Measurements from ENCODE around the gene TMEM247. TPM values are rescaled to one million over a fixed set of nuclear protein-coding genes. Genes with fewer than 3 reads are reported as not detected.

Gene TMEM247
- total RNA-seq, 1 experiment from 2014 or later = not detected

- POLR2A ChIA-PET = no interaction called here
- H3K27ac Mint-ChIP-seq = no peak overlapping the region
Observed at GRCh38 chr2:46530639-46531038, 51.3 kb downstream of the TMEM247 start.

GRCh38 chr2:46531863-46532262, 52.5 kb downstream of the TMEM247 start:
- Mint-ChIP-seq H3K4me3 (no peak overlapping the region), H3K4me1 (peaks cover 7% of the 10 kb centered on the region; the same call in 1 of the 2 replicates), H3K36me3 (no peaks in the 10 kb centered on the region), H3K9me3 (no peaks in the 10 kb centered on the region), H3K27me3 (ENCODE audit: low read depth) (no peaks in the 10 kb centered on the region), H3K27ac (no peak overlapping the region)
- DNase-seq (ENCODE audit: low spot score) = no peak
- no peak for ATAC-seq
- POLR2A ChIA-PET = no interaction called here
- CTCF ChIA-PET = no interaction called here
- no peak for TF ChIP-seq TEAD4 (CRISPR knock-in tag; IDR thresholded peaks at IDR 0.05)
- TF ChIP-seq NR3C1 (CRISPR knock-in tag; conservative IDR thresholded peaks at IDR 0.05; ENCODE audit: low read depth) = no peak
- no peak for TF ChIP-seq RORB (CRISPR knock-in tag; IDR thresholded peaks at IDR 0.05)
- no peak for TF ChIP-seq FOXP4 (CRISPR knock-in tag; IDR thresholded peaks at IDR 0.05)
- no peak for TF ChIP-seq PRDM15 (CRISPR knock-in tag; IDR thresholded peaks at IDR 0.05)
- no peak for TF ChIP-seq CREB1 (CRISPR knock-in tag; IDR thresholded peaks at IDR 0.05)

More at GRCh38 chr2:46530639-46531038, 51.3 kb downstream of the TMEM247 start:
- Mint-ChIP-seq H3K27me3 (ENCODE audit: low read depth) (no peaks in the 10 kb centered on the region), H3K36me3 (no peaks in the 10 kb centered on the region), H3K9me3 (no peaks in the 10 kb centered on the region), H3K4me1 (peaks cover 7% of the 10 kb centered on the region; the same call in 1 of the 2 replicates), H3K4me3 (no peak overlapping the region)
- TF ChIP-seq, protein P1, sequence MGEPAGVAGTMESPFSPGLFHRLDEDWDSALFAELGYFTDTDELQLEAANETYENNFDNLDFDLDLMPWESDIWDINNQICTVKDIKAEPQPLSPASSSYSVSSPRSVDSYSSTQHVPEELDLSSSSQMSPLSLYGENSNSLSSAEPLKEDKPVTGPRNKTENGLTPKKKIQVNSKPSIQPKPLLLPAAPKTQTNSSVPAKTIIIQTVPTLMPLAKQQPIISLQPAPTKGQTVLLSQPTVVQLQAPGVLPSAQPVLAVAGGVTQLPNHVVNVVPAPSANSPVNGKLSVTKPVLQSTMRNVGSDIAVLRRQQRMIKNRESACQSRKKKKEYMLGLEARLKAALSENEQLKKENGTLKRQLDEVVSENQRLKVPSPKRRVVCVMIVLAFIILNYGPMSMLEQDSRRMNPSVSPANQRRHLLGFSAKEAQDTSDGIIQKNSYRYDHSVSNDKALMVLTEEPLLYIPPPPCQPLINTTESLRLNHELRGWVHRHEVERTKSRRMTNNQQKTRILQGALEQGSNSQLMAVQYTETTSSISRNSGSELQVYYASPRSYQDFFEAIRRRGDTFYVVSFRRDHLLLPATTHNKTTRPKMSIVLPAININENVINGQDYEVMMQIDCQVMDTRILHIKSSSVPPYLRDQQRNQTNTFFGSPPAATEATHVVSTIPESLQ (CRISPR knock-in tag; IDR thresholded peaks at IDR 0.05) = no peak
- TF ChIP-seq, protein P2, sequence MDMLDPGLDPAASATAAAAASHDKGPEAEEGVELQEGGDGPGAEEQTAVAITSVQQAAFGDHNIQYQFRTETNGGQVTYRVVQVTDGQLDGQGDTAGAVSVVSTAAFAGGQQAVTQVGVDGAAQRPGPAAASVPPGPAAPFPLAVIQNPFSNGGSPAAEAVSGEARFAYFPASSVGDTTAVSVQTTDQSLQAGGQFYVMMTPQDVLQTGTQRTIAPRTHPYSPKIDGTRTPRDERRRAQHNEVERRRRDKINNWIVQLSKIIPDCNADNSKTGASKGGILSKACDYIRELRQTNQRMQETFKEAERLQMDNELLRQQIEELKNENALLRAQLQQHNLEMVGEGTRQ (CRISPR knock-in tag; IDR thresholded peaks at IDR 0.05) = no peak
- TF ChIP-seq ZNF232 (CRISPR knock-in tag; IDR thresholded peaks at IDR 0.05) (no peak), ATF1 (CRISPR knock-in tag; IDR thresholded peaks at IDR 0.05) (no peak), CREM (CRISPR knock-in tag; IDR thresholded peaks at IDR 0.05) (no peak), CREB1 (CRISPR knock-in tag; IDR thresholded peaks at IDR 0.05) (no peak), HMGA2 (CRISPR knock-in tag; IDR thresholded peaks at IDR 0.05) (no peak), USF1 (CRISPR knock-in tag; IDR thresholded peaks at IDR 0.05) (no peak), FOXJ3 (CRISPR knock-in tag; IDR thresholded peaks at IDR 0.05; ENCODE audit: borderline replicate concordance) (no peak), KAT7 (CRISPR knock-in tag; IDR thresholded peaks at IDR 0.05; ENCODE audit: borderline replicate concordance) (no peak), RELA (CRISPR knock-in tag; IDR thresholded peaks at IDR 0.05; ENCODE audit: borderline replicate concordance) (no peak), GTF2I (CRISPR knock-in tag; conservative IDR thresholded peaks at IDR 0.05) (no peak), E2F5 (CRISPR knock-in tag; IDR thresholded peaks at IDR 0.05) (no peak), NR1H2 (CRISPR knock-in tag; IDR thresholded peaks at IDR 0.05) (no peak), TEAD4 (CRISPR knock-in tag; IDR thresholded peaks at IDR 0.05) (no peak)
- TF ChIP-seq, protein P3, sequence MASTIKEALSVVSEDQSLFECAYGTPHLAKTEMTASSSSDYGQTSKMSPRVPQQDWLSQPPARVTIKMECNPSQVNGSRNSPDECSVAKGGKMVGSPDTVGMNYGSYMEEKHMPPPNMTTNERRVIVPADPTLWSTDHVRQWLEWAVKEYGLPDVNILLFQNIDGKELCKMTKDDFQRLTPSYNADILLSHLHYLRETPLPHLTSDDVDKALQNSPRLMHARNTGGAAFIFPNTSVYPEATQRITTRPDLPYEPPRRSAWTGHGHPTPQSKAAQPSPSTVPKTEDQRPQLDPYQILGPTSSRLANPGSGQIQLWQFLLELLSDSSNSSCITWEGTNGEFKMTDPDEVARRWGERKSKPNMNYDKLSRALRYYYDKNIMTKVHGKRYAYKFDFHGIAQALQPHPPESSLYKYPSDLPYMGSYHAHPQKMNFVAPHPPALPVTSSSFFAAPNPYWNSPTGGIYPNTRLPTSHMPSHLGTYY (CRISPR knock-in tag; IDR thresholded peaks at IDR 0.05) = no peak
- TF ChIP-seq, protein P4, sequence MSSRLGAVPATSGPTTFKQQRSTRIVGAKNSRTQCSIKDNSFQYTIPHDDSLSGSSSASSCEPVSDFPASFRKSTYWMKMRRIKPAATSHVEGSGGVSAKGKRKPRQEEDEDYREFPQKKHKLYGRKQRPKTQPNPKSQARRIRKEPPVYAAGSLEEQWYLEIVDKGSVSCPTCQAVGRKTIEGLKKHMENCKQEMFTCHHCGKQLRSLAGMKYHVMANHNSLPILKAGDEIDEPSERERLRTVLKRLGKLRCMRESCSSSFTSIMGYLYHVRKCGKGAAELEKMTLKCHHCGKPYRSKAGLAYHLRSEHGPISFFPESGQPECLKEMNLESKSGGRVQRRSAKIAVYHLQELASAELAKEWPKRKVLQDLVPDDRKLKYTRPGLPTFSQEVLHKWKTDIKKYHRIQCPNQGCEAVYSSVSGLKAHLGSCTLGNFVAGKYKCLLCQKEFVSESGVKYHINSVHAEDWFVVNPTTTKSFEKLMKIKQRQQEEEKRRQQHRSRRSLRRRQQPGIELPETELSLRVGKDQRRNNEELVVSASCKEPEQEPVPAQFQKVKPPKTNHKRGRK (CRISPR knock-in tag; IDR thresholded peaks at IDR 0.05; ENCODE audit: borderline replicate concordance) = no peak
- TF ChIP-seq, protein P5, sequence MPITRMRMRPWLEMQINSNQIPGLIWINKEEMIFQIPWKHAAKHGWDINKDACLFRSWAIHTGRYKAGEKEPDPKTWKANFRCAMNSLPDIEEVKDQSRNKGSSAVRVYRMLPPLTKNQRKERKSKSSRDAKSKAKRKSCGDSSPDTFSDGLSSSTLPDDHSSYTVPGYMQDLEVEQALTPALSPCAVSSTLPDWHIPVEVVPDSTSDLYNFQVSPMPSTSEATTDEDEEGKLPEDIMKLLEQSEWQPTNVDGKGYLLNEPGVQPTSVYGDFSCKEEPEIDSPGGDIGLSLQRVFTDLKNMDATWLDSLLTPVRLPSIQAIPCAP (CRISPR knock-in tag; IDR thresholded peaks at IDR 0.05) = no peak
- no peak for ATAC-seq
- DNase-seq (ENCODE audit: low spot score) = no peak
- CTCF ChIA-PET = no interaction called here

Measured in WTC11 (cell line).